Right lobe of liver (tissue), 6 donors: ENCODE measurements around the gene NOS2. TPM values are rescaled to one million over a fixed set of nuclear protein-coding genes. Genes with fewer than 3 reads are reported as not detected.

Source experiments
- ATAC-seq, 4 donors: fragments of 200-7000 bp; cut with Tn5 transposase; one replicate each; pipeline ENCODE4 v1.9.1; 2020; ENCODE audit warnings: mild to moderate bottlenecking in 4 of 4, moderate library complexity in 4 of 4
- DNase-seq, 3 donors: peaks; one replicate each; pipeline ENCODE4 v3.0.0-alpha.2; 2020
- H3K27ac ChIP-seq, 3 donors: fragments of 200-600 bp; one replicate each; pipeline ENCODE4 v1.8.0; 2022
- H3K27me3 ChIP-seq, 2 donors: fragments of 200-600 bp; one replicate each; pipeline ENCODE4 v1.8.0; 2022
- H3K36me3 ChIP-seq, 4 donors: fragments of 200-600 bp; sonication (generic) in 1 of 4; one replicate each; pipeline versions ENCODE4 v1.5.1 to v1.8.0; 2017 to 2022; ENCODE audit warnings: control low read depth in 1 of 4
- H3K4me1 ChIP-seq, 4 donors: fragments of 200-600 bp; sonication (generic) in 1 of 4; one replicate each; pipeline versions ENCODE4 v1.5.1 to v1.8.0; 2017 to 2022; ENCODE audit warnings: control low read depth in 1 of 4
- H3K4me3 ChIP-seq, 3 donors: fragments of 200-600 bp; one replicate each; pipeline ENCODE4 v1.8.0; 2022
- H3K9me3 ChIP-seq, 4 donors: fragments of 200-600 bp; sonication (generic) in 1 of 4; one replicate each; pipeline versions ENCODE4 v1.5.1 to v1.8.0; 2017 to 2022; ENCODE audit warnings: control low read depth in 1 of 4
- POLR2A ChIP-seq: fragments of 450-650 bp; IDR thresholded peaks from one replicate; pipeline ENCODE4 v1.6.1; 2017; ENCODE audit warnings: antibody characterized with exemption, mild to moderate bottlenecking
- WGBS: methylation state at CpG from one replicate; pipeline ENCODE4 v1.1.6; 2018; ENCODE audit warnings: low coverage, low lambda C conversion rate; ENCODE audit not compliant: insufficient coverage; ENCODE audit errors: missing lambda C conversion rate; 5-methylcytosine and 5-hydroxymethylcytosine counted together
- intact Hi-C, 2 donors: fragments of 100-400 bp; cut with DNase I; formaldehyde crosslinking; loops; one replicate each; pipeline versions ENCODE4 v1.11.2 to v1.14.1; 2022
- total RNA-seq, 6 experiments: library from RNA; depleted of rRNA in 2 of 6; stranded (reverse); fragments of >200 nt in 2 of 6; fragmentation: NEBNext Ultra II Directional in 3 of 6; extraction: Animal tissue kit (Norgen Biotek cat#: 25700) in 3 of 6; gene quantifications; one replicate each; pipeline versions ENCODE4 v1.1.0 to v1.2.4, GENCODE V29; 2016 to 2023
- TF ChIP-seq, protein P1 (sequence below), 4 donors: fragments of 200-600 bp in 3 of 4; fragments of 450-650 bp in 1 of 4; IDR thresholded peaks; one replicate each; pipeline versions ENCODE4 v1.5.1 to v1.8.0; 2016 to 2022; ENCODE audit warnings: antibody characterized with exemption in 4 of 4, mild to moderate bottlenecking in 2 of 4
- donor health status: DM: no; HTN: yes; CAD: no.
- donor health status: DM: no; HTN: no; CAD: no.
- donor health status: DM: no; HTN: no; CAD: no.
- donor health status: DM: no; HTN: yes; CAD: no.
- donor health status: DM: no; HTN: yes; CAD: no.

Gene NOS2
- total RNA-seq, 6 experiments from 2014 or later = 0.07 to 0.09 TPM; not detected in 4

DNA sequence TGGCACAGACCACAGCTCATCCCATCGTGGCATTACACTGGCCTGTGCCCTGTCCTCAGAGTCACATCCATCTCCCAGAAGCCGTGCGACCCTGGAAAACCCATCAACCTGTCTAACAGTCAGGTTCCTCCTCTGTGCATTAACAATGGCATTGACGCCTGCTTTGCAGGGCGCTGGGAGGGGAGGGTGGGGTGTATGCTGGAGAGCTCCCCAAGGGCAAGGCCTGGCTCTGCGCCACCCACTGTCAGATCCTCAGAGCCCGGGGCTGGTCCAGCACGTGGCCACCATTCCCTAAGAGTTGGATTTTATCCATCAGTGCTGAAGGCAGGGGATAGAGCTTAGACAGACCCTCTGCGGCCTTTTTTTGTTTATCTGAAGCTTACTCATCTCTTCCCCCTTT lies 28.7 kb downstream of the NOS2 start:
- no peaks in the 10 kb centered on the region for H3K9me3 ChIP-seq
- TF ChIP-seq, protein P1, sequence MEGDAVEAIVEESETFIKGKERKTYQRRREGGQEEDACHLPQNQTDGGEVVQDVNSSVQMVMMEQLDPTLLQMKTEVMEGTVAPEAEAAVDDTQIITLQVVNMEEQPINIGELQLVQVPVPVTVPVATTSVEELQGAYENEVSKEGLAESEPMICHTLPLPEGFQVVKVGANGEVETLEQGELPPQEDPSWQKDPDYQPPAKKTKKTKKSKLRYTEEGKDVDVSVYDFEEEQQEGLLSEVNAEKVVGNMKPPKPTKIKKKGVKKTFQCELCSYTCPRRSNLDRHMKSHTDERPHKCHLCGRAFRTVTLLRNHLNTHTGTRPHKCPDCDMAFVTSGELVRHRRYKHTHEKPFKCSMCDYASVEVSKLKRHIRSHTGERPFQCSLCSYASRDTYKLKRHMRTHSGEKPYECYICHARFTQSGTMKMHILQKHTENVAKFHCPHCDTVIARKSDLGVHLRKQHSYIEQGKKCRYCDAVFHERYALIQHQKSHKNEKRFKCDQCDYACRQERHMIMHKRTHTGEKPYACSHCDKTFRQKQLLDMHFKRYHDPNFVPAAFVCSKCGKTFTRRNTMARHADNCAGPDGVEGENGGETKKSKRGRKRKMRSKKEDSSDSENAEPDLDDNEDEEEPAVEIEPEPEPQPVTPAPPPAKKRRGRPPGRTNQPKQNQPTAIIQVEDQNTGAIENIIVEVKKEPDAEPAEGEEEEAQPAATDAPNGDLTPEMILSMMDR (IDR thresholded peaks at IDR 0.05) = no peak
- H3K36me3 ChIP-seq = no peaks in the 10 kb centered on the region
- H3K4me3 ChIP-seq = no peak overlapping the region
- intact Hi-C loops = no loop called here
- H3K27ac ChIP-seq = no peak overlapping the region
- no peaks in the 10 kb centered on the region for H3K4me1 ChIP-seq
- no peak for ATAC-seq
- no peak for DNase-seq
- 67% methylated on average over 5 of the region's 9 CpGs for WGBS
- no peaks in the 10 kb centered on the region for H3K27me3 ChIP-seq

DNA sequence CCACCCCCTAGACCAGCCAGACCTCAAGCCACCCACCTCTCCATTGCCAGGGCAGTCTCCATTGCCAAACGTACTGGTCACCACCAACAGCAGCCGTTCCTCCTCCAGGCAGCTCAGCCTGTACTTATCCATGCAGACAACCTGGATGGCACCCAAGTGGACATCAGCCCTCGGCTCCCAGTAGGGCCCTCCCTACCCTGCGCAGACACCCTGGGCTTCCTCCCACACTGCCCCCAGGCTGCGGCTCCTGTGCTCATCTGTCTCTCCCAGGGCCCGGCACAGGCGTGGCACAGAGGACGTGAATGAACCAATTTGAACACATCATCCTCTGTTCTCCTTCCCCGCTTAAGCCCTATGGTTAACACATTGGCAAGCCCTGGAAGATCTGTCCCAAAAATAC lies 29.5 kb downstream of the NOS2 start:
- WGBS = 100% methylated on average over 2 of the region's 9 CpGs
- DNase-seq (no peak), ATAC-seq (no peak)
- intact Hi-C loops = no loop called here
- H3K4me1 ChIP-seq = no peaks in the 10 kb centered on the region
- no peaks in the 10 kb centered on the region for H3K27me3 ChIP-seq
- TF ChIP-seq, protein P1 (IDR thresholded peaks at IDR 0.05) = no peak
- TF ChIP-seq POLR2A = no peak
- no peak overlapping the region for H3K27ac ChIP-seq
- no peaks in the 10 kb centered on the region for H3K36me3 ChIP-seq
- H3K9me3 ChIP-seq = no peaks in the 10 kb centered on the region
- H3K4me3 ChIP-seq = no peak overlapping the region

DNA sequence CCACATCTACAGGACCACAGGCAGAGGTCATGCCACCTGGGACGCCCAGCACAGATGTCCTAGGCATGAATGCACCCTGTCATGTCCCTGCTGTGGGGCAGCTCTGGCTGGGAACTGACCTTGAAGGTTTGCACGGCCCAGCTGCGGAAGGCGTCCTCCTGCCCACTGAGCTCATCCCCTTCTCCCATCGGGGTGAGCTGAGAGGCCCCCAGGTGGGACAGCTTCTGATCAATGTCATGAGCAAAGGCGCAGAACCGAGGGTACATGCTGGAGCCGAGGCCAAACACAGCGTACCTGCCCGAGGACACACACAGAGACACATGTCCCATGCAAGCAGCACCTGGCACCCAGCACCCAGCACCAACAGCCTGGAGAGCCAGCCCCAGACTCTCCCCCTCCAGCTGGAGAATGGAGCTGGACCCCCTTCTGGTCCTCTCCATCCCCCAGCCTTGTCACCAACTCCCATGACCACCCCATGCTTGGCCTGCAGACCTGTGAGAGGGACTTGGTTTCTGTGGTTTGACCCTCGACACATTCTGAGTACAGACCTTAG lies 31.4 kb downstream of the NOS2 start:
- no peak for DNase-seq
- TF ChIP-seq, protein P1 (IDR thresholded peaks at IDR 0.05) = no peak
- no peak for TF ChIP-seq POLR2A
- ATAC-seq = no peak
- no peaks in the 10 kb centered on the region for H3K36me3 ChIP-seq
- no peaks in the 10 kb centered on the region for H3K27me3 ChIP-seq
- H3K4me1 ChIP-seq = no peaks in the 10 kb centered on the region
- no peak overlapping the region for H3K27ac ChIP-seq
- no peaks in the 10 kb centered on the region for H3K9me3 ChIP-seq
- intact Hi-C loops = no loop called here
- no peak overlapping the region for H3K4me3 ChIP-seq
- 86% methylated on average over 1 of the region's 11 CpGs for WGBS

DNA sequence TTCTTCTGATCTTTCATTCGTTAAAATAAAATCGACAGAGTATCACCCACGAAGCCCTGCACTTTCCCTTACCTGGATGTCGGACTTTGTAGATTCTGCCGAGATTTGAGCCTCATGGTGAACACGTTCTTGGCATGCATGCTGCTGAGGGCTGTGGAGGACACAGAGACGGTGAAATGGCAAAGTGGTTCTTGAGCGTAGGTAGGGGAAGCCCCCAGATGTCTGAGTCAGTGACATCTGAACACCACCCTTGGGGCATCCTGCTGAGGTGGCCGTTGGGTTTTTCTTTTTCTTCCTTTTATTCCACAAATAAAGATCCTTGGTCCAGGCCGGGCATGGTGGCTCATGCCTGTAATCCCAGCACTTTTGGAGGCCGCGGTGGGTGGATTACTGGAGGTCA lies 33.9 kb downstream of the NOS2 start:
- WGBS = 86% methylated on average over 11 of the region's 12 CpGs
- intact Hi-C loops = no loop called here
- ATAC-seq (no peak), DNase-seq (peak in 1 of 3 donors; percentile 3)
- Histone ChIP-seq H3K4me1 (no peaks in the 10 kb centered on the region), H3K36me3 (no peaks in the 10 kb centered on the region), H3K27me3 (no peaks in the 10 kb centered on the region), H3K27ac (no peak overlapping the region), H3K9me3 (no peaks in the 10 kb centered on the region), H3K4me3 (no peak overlapping the region)
- TF ChIP-seq, protein P1 (IDR thresholded peaks at IDR 0.05) = no peak
- TF ChIP-seq POLR2A = no peak

DNA sequence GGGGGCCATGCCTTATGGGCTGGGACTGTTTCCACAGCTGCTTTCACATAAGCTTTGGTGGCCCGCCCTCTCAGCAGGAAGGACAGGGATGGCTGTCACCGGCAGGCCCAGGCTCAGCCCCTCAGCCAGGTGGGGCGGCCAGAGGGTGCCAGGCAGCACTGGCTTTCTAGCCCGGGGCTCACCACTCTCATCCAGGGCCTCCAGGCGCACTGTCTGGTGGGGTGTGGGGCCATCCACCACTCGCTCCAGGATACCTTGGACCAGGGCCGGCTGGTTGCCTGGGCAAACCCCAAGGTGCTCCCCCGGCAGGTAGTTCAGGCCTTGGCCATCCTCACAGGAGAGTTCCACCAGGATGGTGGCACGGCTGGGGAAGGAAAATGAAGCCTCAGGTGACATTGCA lies 35.0 kb downstream of the NOS2 start:
- no peaks in the 10 kb centered on the region for H3K4me1 ChIP-seq
- no peaks in the 10 kb centered on the region for H3K36me3 ChIP-seq
- intact Hi-C loops = no loop called here
- ATAC-seq (no peak), DNase-seq (no peak)
- TF ChIP-seq, protein P1 (IDR thresholded peaks at IDR 0.05) = no peak
- TF ChIP-seq POLR2A = no peak
- H3K27me3 ChIP-seq = no peaks in the 10 kb centered on the region
- H3K27ac ChIP-seq = no peak overlapping the region
- no peak overlapping the region for H3K4me3 ChIP-seq
- WGBS = no CpG with 5 or more reads among the region's 9 CpGs
- no peaks in the 10 kb centered on the region for H3K9me3 ChIP-seq
